AG08395 (cell line): ENCODE results near the gene PCDH9.

Experiments
- DNase-seq: peaks from one replicate; pipeline ENCODE4 v3.0.0; 2012; ENCODE audit warnings: mixed read lengths, low spot score

Gene PCDH9

DNA sequence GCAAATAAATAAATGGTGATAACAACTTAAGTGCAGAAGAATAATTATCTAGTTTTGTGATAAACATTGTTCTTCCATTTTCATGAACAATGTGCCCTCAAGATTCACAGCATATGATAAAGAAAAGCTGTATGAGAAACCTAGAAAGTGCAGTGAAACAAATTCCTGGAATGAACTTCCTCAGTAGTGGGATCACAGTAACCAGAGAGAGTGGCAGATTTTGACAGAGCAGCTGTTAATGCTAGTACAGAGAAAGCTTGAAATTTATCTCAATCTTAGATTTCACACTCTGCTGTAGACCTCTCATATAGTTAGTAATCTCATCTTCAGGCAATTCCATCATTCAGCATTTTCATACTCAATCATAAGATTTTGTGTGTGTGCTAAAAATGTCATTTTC, 664.9 kb downstream of the PCDH9 start:
- no peak for DNase-seq

DNA sequence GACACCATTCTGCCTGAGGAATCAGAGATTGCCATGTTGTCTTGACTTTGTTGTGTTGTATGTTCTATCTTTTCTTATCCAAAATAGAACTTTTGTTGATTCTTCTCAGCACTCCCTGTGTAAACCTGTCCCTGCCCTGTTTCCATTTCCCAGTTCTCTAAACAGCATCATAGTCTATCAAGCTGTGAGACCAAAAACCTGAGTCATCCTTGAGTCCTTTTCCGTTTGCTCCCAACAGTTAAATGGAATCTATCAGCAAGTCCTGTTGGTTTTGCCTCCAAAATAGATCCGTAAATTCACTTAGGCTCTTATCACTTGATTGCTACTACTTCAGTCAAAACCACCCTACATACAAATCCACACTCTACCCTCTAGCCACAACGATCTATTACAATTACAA, 667.1 kb downstream of the PCDH9 start:
- DNase-seq: no peak

DNA sequence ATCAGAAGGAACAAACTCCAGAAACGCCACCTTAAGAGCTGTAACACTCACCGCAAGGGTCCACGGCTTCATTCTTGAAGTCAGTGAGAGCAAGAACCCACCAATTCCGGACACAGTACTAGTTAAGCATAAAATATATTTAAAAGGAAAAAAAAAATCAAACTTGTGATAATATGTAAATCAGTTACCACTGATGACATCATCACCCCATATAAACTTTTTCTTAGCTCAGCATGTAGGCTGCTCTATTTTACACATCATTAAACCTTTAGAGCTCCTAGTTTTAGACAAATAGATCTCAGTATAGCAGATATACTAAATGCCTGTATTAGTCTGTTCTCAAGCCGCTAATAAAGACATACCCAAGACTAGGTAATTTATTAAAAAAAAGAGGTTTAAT, 668.1 kb downstream of the PCDH9 start:
- DNase-seq: no peak

DNA sequence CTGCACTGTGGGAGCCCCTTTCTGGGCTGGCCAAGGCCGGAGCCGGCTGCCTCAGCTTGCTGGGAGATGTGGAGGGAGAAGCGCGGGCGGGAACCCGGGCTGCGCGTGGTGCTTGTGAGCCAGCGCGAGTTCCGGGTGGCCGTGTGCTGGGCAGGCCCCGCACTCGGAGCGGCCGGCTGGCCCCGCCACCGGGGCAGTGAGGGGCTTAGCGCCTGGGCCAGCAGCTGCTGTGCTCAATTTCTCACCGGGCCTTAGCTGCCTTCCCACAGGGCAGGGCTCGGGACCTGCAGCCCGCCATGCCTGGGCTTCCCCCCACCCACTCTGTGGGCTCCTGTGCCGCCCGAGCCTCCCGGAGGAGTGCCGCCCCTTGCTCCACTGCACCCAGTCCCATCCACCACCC, 669.1 kb downstream of the PCDH9 start:
- DNase-seq: no peak

DNA sequence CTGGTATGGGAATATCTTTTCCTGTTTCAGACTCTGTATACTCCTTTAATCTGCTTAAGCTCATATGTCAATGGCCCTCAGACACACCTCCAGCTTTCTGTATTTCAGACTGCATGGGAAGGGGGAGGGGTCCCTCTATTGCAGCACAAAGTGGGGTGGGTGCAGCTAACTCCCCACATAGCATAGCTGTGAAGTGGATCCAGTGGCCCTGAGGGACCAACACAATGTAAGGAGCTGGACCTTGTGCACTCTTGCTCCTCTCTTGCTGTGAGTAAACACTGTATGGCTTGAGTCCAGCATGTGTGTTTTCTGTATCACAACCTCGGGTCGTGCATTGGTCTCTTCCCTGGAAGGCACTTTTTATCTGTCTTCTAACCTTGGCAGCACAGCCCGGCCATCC, 669.9 kb downstream of the PCDH9 start:
- DNase-seq: no peak

DNA sequence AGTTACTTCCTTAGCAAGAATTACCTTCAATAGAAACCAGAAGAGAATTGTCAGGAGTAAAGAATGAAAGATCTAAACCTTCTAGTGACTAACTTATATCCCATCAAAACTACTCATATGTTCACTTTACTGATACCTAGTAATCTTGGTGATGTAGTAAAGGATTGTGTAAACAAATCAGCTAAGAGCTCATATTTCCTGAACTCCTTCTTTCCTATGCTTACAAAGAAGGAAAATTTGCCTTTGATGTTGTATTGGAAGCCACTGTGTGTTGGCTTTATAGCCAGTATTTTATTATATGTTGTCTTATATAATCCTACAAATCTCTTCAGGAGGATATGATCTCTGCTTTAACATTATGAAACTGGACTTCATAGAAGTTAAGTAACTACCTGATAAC, 671.0 kb downstream of the PCDH9 start:
- DNase-seq: no peak

DNA sequence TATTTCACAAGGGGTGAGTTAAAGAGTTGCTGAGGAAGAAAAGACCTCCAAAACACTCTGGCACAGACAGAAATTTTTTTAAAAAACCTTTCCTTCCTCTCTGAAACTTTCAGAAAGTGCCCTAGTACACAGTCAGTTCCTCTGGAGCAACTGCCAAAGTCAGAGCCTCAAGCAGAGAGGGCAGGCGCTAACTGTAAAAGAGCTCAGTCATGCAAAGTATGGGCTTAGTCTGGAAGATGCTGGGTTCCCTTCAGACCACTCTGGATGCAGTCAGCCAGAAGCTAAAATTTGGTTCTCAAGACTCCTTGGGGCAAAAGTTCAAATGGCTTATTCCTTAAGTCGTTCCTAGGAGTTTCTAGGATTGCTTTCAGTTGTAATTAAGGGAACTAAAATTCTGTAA, 671.6 kb downstream of the PCDH9 start:
- no peak for DNase-seq

DNA sequence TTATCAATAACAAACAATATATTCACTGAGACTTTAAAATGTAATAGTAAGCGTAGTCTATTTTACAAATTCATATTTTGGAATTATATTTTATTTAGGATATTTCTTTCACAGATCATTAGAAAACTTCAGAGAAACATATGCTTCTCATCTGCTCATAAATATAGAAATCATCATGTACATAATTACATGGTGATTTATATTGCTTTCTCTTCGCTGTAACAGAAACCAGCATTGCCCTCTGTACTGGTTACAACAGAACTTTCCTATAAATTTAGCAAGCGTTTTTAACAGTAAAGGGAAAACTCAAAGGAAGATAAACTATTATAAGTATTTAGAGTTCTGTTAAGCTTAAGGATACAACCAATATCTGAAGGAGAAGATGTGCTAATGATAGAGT, 672.8 kb downstream of the PCDH9 start:
- DNase-seq: no peak

DNA sequence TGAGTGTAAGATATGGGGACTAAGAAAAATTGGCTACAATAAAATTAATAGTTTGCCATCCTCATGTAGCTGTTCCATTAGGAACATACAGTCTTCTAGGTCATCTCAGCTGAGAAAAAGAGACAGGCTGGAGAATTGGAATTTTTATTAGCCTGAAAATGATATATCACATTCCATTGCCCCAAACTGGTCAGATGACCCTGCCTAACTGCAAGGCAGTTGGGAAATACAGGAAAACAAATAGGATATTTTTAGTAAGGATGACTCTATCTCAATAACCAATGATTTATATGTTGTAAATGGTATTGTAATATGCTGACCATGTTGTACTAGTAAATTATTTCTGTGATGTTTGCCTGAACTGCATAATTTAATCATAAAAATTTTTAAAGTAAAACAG, 673.8 kb downstream of the PCDH9 start:
- DNase-seq: peak; percentile 11

DNA sequence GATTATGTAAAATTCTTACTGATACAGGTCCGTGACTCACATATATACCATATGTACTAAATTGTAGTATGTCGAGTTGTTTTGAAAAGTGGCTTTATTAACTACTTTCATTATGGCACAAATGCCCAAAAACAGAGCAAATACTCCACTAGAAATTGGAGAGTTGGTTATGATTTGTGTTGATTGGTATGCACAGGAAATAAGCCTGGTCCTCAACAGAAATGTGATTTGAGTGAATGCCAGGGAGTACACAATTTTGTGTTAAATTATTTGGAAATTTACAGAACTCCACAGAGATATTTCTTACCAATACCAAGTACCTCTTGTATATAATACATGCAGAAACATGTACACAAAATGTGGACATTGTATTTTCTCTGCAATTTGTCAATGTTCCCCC, 676.7 kb downstream of the PCDH9 start:
- no peak for DNase-seq

DNA sequence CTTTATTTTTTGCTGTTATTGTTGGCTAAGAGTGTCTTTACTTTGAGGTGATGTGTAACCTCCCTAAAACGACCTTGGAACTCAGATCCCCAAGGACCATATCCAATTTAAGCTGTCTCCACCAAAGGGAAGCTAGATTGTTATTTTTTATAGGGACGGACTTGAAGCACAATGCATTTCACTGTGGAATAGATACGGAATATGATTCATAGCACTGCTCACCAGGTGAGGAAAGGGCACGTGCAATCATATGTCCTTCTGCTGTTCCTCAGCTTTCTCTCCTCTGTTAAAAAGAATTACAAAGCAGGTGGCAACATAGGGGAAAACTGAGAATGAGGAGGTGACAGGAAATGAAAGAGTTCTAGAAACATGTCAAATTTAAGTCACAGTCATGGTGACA, 679.0 kb downstream of the PCDH9 start:
- no peak for DNase-seq

DNA sequence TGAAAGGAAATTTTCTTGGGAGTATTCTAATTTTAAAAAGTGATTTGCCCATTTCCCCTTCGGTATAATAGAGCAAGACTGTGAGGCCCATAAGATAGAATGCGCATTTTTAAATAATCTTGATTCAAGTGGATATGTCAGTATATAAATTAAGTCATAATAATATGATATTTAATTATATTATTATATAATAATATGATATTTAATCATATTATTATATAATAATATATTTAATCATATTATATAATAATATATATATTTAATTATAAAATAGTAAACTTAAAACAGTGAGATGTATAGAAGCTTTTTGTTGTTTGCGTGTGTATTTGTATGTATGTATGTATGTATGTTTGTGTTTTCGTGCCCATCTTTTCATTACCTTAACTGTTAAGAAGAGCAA, 682.5 kb downstream of the PCDH9 start:
- DNase-seq: no peak

DNA sequence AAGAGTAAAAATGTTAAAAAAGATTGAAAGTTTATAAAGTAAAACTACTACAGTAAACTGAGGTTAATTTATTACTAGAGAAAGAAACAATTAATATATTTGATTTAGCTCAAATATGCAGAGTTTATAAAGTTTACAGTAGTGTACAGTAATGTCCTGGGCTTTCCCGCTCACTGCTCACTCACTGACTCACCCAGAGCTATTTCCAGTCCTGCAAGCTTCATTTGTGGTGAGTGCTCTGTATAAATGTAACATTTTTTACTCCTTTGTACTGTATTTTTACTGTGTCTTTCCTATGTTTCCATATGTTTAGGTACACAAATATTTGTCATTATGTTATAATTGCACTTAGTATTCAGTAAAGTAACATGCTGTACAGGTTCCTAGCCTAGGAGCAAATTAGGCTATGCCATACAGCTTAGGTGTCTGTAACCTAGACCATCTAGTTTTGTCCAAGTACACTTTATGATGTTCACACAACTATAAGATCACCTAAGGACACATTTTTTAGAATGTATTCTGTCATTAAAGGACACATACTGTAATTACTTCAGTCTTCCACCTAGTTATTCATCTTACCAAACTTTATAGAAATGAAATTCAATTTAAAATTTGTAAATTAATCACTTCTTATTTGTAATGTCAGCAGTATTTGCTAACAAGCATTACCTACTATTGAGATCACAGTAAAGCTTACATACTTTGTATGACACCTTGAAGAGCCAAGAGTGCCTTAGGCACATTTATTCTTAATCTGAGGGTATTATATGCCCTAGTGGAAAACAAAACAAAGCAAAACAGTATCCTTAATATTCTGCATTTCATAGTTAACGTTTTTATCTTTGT, 683.4 kb downstream of the PCDH9 start:
- DNase-seq: no peak

DNA sequence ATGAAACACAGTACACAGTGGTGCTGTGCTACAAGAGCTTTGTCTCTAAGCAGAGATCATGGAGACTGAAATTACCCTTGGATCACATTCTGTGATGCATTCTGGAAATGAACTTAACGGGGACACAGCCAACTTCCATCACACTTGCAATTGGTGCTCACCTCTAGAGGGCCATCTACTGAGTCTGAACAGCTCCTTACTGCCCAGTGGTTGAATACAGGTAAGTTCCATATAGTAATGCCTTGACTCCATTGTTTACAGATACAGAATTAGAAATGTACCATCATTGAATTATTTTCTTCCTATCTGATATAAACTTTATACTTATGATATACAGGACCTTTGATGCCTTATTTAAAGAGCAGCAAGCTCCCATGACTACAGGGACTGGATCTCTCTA, 686.4 kb downstream of the PCDH9 start:
- no peak for DNase-seq

DNA sequence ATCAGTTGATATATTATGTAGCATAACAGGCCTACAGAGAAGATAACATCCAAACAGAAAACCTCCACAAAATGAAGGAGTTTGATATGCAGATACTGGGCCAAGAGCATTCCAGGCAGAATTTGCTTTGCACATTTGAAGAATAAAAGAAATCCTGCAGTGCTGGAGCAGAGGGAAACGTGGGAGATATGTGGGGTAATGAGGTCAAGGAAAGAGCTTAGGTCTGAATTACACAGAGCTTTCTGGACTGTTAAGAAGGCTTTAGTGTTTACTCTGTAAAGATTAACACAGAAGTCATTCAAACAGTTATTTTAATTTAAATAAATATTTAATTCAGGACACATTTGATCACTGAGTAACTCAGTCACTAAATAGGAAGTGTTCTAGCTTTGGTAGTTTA, 692.7 kb downstream of the PCDH9 start:
- no peak for DNase-seq

DNA sequence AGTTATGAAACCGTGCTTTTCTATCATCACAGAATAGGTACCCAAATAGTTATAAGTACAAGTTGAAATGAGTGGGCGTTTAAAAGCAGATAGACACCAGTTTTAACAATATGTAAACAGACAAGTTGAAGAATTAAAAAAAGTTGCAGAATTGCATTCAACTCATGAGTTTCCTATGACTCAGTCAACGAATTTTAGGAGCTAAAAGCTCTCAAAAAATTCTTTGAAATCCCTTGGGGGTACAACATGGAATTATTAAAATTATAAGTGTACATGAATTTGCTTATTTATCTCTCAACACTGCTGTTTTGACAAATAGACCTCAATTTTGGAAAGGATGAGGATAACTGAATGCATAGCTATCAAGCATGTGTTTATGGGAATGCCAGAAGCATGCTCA, 693.4 kb downstream of the PCDH9 start:
- no peak for DNase-seq

DNA sequence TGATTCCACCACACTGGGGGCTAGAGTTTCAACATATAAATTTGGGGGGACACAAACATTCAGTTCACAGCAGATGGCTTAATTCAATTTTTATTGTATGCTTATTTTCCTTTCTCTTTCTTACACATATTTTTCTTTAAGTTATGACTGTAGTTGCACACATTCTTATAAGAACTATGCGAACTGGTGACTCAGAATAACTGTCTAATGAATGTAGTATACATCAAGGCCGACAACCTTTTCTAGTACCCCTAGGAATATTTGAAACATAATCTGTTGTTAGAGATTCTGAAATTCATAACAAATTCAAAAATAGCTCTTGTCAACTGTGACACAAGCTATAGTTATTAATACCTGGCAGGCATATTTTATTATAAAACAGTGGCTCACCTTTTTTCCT, 695.6 kb downstream of the PCDH9 start:
- DNase-seq: no peak

DNA sequence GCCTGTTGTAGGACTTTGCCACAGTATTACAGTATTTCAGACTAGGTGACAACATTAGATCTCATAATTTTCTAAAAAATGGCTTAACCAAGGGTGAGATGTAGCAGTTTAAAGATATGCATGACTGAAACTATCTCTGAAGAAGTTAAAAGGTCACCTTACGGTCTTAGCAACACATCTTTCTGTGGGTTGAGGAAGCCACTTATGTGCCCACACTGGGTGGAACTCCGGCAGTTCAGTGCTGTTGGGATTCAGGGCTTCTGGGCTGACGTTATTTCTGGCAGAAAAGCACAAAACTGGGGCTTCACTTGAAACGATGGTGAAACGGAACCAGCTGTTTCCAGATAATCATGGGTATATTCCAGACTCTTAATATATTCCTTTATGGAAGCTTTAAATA, 697.3 kb downstream of the PCDH9 start:
- DNase-seq: no peak

DNA sequence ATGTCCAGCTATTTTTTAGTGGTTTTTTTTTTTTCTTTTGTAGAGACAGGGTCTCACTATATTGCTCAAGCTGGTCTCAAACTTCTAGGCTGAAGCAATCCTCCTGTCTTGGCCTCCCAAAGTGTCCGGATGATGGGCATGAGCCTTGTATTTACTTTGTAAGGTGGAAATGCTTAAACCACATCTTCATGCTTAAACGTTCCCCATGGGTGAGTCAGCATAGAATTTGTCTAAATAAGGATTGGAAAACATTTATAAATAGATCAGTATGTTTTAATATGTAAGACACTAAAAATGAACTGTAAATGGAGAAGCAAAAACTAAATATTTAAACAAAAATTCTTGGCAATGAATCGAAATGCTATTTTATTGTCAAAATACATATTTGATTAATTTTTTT, 698.0 kb downstream of the PCDH9 start:
- peak; percentile 17 for DNase-seq

DNA sequence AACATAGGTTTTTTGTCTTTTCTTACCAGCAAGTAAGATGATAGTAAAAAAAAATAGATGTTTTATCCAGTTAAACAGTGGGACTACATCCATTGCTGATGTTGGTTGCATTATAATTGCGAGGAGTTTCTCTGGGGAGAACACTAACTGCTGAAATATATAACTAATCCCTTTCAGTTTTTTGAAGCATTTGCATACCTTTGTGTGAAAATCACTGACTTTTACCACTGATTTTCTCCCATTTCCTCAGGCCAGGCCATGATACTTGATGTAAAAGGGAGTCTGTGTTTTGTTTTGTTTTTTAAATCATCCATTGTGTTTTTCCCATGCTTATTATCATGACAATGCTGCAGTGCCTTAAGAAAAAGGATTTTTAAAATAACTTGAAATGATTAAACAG, 699.5 kb downstream of the PCDH9 start:
- no peak for DNase-seq

DNA sequence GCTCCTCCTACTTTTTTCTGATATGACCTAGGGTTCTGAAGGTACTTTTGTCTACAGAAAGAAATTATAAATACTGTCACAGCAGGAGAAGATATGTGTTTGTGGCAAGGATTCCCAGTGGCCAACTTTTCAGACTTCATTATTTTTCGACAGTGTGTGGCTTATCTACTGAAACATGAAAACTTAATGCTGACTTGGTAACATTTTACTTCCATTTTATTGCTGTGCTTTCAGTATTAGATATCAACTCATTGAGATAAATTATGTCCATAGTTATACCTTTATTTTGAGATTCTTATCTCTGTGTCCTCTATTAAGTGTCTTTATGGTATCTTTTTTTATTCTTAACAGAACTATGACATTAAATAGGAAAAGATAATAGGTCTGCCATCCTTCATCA, 700.0 kb downstream of the PCDH9 start:
- no peak for DNase-seq

DNA sequence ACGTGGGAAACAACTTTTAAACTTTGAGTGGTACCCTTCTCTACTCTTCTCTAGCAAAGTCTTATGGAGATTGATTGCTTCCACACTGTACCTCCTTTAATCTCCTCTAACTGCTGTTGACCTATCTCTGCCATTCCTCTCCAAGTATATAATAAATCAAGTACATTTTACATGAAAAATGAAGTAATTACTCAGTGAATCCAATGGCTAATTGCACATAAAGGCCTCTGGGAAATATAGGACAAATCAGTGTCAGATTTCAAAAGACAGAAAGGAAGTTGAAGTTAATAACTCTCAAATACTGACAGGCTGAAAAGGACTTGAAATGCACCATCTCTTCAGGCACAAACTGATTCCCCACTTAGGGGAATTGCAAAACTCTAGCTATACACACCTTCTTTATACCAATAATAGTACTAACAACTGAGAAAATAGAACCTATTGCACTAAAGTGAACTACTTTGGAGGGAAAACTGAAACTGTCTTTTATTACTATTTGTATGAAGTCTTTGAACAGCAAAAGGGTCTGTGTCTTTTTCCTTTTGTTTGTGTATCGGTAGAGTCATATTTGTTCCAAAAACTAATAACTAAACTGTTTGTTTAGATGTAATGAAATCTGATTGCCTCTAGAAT, 701.1 kb downstream of the PCDH9 start:
- DNase-seq: no peak

DNA sequence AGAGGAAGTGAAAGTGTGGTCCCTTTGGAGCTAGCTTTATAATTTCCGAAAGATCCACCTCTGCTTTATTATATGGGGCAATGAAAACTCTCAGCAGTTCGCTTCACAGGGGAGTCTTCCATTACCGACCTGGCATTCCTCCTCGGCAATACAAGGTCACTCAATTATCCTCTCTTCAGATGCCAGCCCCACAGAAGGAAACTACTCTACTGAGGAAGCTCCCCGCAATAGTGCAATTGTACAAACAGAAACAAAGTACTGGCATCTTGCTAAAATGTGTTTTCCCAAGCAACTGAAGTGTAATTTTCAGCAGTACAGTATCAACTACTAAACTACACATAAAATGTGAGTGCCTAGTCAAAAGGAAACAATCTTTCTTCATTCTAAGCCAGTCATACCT, 702.0 kb downstream of the PCDH9 start:
- DNase-seq: no peak
